BLaER1 (cell line): ENCODE measurements around the gene RPL38.

Experiments
- H3K27ac ChIP-seq: shearing (Covaris generic); formaldehyde crosslinking; 2 replicates; pipeline ENCODE4 v1.8.1; 2022
- H3K27me3 ChIP-seq: shearing (Covaris generic); formaldehyde crosslinking; 2 replicates; pipeline ENCODE4 v1.8.1; 2022
- H3K36me3 ChIP-seq: shearing (Covaris generic); formaldehyde crosslinking; 2 replicates; pipeline ENCODE4 v1.8.1; 2022
- H3K4me1 ChIP-seq: shearing (Covaris generic); formaldehyde crosslinking; 2 replicates; pipeline ENCODE4 v1.8.1; 2022
- H3K4me2 ChIP-seq: shearing (Covaris generic); formaldehyde crosslinking; 2 replicates; pipeline ENCODE4 v1.8.1; 2022
- H3K4me3 ChIP-seq: shearing (Covaris generic); formaldehyde crosslinking; 2 replicates; pipeline ENCODE4 v1.8.1; 2022
- H3K9ac ChIP-seq: shearing (Covaris generic); formaldehyde crosslinking; 2 replicates; pipeline ENCODE4 v1.8.1; 2022
- H3K9me3 ChIP-seq: shearing (Covaris generic); formaldehyde crosslinking; 2 replicates; pipeline ENCODE4 v1.8.1; 2022
- H4K20me1 ChIP-seq: shearing (Covaris generic); formaldehyde crosslinking; 2 replicates; pipeline ENCODE4 v1.8.1; 2022
- Cebpa-rat ChIP-seq: shearing (Covaris generic); IDR thresholded peaks from 2 replicates; pipeline ENCODE4 v1.8.1; 2022

The RPL38 gene

GRCh38 chr17:74196541-74197317, 6.7 kb upstream of the RPL38 start:
- no peak overlapping the region for H3K27ac ChIP-seq
- H3K27me3 ChIP-seq, result no peaks in the 10 kb centered on the region; the same call in 1 of the 2 replicates
- H3K9ac ChIP-seq, result no peak overlapping the region
- no peaks in the 10 kb centered on the region for H3K9me3 ChIP-seq
- TF ChIP-seq Cebpa-rat, result no peak
- H3K4me1 ChIP-seq, result peaks cover 36% of the 10 kb centered on the region
- no peaks in the 10 kb centered on the region for H4K20me1 ChIP-seq
- H3K4me3 ChIP-seq, result no peak overlapping the region
- H3K4me2 ChIP-seq, result no peak overlapping the region
- H3K36me3 ChIP-seq, result no peaks in the 10 kb centered on the region

GRCh38 chr17:74197801-74198200, 5.7 kb upstream of the RPL38 start:
- H3K27me3 ChIP-seq, result no peaks in the 10 kb centered on the region; the same call in 1 of the 2 replicates
- H3K4me2 ChIP-seq, result no peak overlapping the region
- no peak for TF ChIP-seq Cebpa-rat
- no peaks in the 10 kb centered on the region for H3K9me3 ChIP-seq
- H3K9ac ChIP-seq, result no peak overlapping the region
- no peaks in the 10 kb centered on the region for H3K36me3 ChIP-seq
- no peak overlapping the region for H3K4me3 ChIP-seq
- no peak overlapping the region for H3K27ac ChIP-seq
- peaks cover 36% of the 10 kb centered on the region for H3K4me1 ChIP-seq
- H4K20me1 ChIP-seq, result no peaks in the 10 kb centered on the region

- Histone ChIP-seq H4K20me1 (peaks cover 1% of the 10 kb centered on the region), H3K4me3 (no peak overlapping the region), H3K9me3 (no peaks in the 10 kb centered on the region), H3K36me3 (no peaks in the 10 kb centered on the region), H3K27ac (no peak overlapping the region), H3K9ac (no peak overlapping the region; the same call in 1 of the 2 replicates), H3K27me3 (no peaks in the 10 kb centered on the region; the same call in 1 of the 2 replicates), H3K4me1 (peaks cover 32% of the 10 kb centered on the region), H3K4me2 (peak overlapping the region; percentile 64)
- no peak for TF ChIP-seq Cebpa-rat
Measured at GRCh38 chr17:74198694-74199093, 4.8 kb upstream of the RPL38 start.

GRCh38 chr17:74199306-74200092, 4.0 kb upstream of the RPL38 start:
- TF ChIP-seq Cebpa-rat, result no peak
- Histone ChIP-seq H3K36me3 (peaks cover 5% of the 10 kb centered on the region), H3K4me1 (peaks cover 25% of the 10 kb centered on the region), H4K20me1 (peaks cover 9% of the 10 kb centered on the region), H3K9ac (no peak overlapping the region), H3K4me3 (no peak overlapping the region), H3K27me3 (no peaks in the 10 kb centered on the region; the same call in 1 of the 2 replicates), H3K4me2 (peak overlapping the region; percentile 64), H3K9me3 (no peaks in the 10 kb centered on the region), H3K27ac (no peak overlapping the region)

- no peak for TF ChIP-seq Cebpa-rat
- Histone ChIP-seq H3K4me2 (no peak overlapping the region), H3K9ac (no peak overlapping the region), H3K4me3 (no peak overlapping the region), H3K27me3 (no peaks in the 10 kb centered on the region; the same call in 1 of the 2 replicates), H3K9me3 (no peaks in the 10 kb centered on the region), H4K20me1 (peaks cover 15% of the 10 kb centered on the region), H3K36me3 (peaks cover 11% of the 10 kb centered on the region), H3K27ac (no peak overlapping the region), H3K4me1 (peaks cover 27% of the 10 kb centered on the region)
Measured at GRCh38 chr17:74200112-74200511, 3.4 kb upstream of the RPL38 start.

- TF ChIP-seq Cebpa-rat, result no peak
- no peak overlapping the region for H3K4me2 ChIP-seq
- peaks cover 27% of the 10 kb centered on the region for H4K20me1 ChIP-seq
- no peak overlapping the region for H3K9ac ChIP-seq
- peaks cover 39% of the 10 kb centered on the region for H3K4me1 ChIP-seq
- H3K27ac ChIP-seq, result no peak overlapping the region
- H3K27me3 ChIP-seq, result no peaks in the 10 kb centered on the region; the same call in 1 of the 2 replicates
- H3K36me3 ChIP-seq, result peaks cover 23% of the 10 kb centered on the region
- no peak overlapping the region for H3K4me3 ChIP-seq
- H3K9me3 ChIP-seq, result no peaks in the 10 kb centered on the region
Measured at GRCh38 chr17:74201250-74201649, 2.2 kb upstream of the RPL38 start.

- Histone ChIP-seq H3K4me1 (peaks cover 46% of the 10 kb centered on the region), H3K4me2 (no peak overlapping the region), H3K27me3 (no peaks in the 10 kb centered on the region; the same call in 1 of the 2 replicates), H3K4me3 (no peak overlapping the region), H3K9ac (no peak overlapping the region), H3K9me3 (no peaks in the 10 kb centered on the region), H3K36me3 (peaks cover 30% of the 10 kb centered on the region), H4K20me1 (peaks cover 34% of the 10 kb centered on the region), H3K27ac (no peak overlapping the region)
- TF ChIP-seq Cebpa-rat, result no peak
Measured at GRCh38 chr17:74201948-74202347, 1.5 kb upstream of the RPL38 start.

- no peak for TF ChIP-seq Cebpa-rat
- H3K4me1 ChIP-seq, result peaks cover 53% of the 10 kb centered on the region
- no peaks in the 10 kb centered on the region; the same call in 1 of the 2 replicates for H3K27me3 ChIP-seq
- peak overlapping the region; percentile 94; the same call in 1 of the 2 replicates for H3K4me3 ChIP-seq
- no peak overlapping the region for H3K9ac ChIP-seq
- peak overlapping the region; percentile 63 for H3K4me2 ChIP-seq
- peaks cover 40% of the 10 kb centered on the region for H3K36me3 ChIP-seq
- peaks cover 44% of the 10 kb centered on the region for H4K20me1 ChIP-seq
- no peaks in the 10 kb centered on the region for H3K9me3 ChIP-seq
- no peak overlapping the region for H3K27ac ChIP-seq
Measured at GRCh38 chr17:74202938-74203337, 540 bp upstream of the RPL38 start.

GRCh38 chr17:74204474-74204873, 996 bp downstream of the RPL38 start:
- peaks cover 59% of the 10 kb centered on the region for H4K20me1 ChIP-seq
- no peaks in the 10 kb centered on the region for H3K9me3 ChIP-seq
- peaks cover 46% of the 10 kb centered on the region for H3K4me1 ChIP-seq
- H3K36me3 ChIP-seq, result peaks cover 55% of the 10 kb centered on the region
- peak overlapping the region; percentile 94 for H3K4me2 ChIP-seq
- peak overlapping the region; percentile 99 for H3K9ac ChIP-seq
- TF ChIP-seq Cebpa-rat, result no peak
- peak overlapping the region; percentile 98 for H3K27ac ChIP-seq
- peak overlapping the region; percentile 94 for H3K4me3 ChIP-seq
- H3K27me3 ChIP-seq, result no peaks in the 10 kb centered on the region; the same call in 1 of the 2 replicates
